Skin of body (tissue), 2 donors: Measurements from ENCODE around the gene TFF1. TPM values are rescaled to one million over a fixed set of nuclear protein-coding genes. Genes with fewer than 3 reads are reported as not detected.

Experiments used
- DNase-seq: peaks from one replicate; lab custom pipeline; 2025; lab: John Stamatoyannopoulos, UW
- total RNA-seq: library from RNA; depleted of rRNA; stranded (reverse); fragments of >200 nt; gene quantifications from one replicate; pipeline ENCODE4 v1.2.3, GENCODE V29; 2014

TFF1 gene
- total RNA-seq, 1 donor from 2014 or later = not detected

DNA sequence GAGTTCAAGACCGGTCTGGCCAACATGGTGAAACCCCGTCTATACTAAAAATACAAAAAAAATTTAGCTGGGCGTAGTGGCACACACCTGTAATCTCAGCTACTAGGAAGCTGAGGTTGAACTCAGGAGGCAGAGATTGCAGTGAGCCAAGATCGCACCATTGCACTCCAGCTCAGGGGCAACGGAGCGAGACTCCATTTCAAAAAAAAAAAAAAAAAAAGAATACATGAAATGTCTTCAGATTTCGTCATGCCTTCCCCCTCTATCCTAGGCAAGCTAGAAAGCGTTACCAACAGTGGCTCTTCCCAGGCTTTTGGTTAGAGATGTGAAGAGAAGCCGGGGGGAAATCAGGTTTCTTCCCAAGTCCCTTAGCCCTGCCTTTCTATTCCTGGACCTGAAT, 3.6 kb downstream of the TFF1 start:
- DNase-seq = no peak

DNA sequence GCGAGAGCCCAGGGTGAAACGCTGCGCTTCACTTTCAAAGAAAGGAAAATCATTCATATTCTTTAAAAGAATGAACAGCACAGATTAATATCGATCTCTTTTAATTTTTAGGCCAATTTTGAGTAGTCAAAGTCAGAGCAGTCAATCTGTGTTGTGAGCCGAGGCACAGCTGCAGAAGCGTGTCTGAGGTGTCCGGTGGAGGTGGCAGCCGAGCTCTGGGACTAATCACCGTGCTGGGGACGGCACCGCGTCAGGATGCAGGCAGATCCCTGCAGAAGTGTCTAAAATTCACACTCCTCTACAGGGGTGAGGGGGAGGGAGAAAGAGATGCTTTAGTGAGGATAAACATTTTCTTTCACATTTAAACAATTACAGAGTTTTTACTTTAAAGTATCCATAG, 4.1 kb downstream of the TFF1 start:
- DNase-seq = no peak

DNA sequence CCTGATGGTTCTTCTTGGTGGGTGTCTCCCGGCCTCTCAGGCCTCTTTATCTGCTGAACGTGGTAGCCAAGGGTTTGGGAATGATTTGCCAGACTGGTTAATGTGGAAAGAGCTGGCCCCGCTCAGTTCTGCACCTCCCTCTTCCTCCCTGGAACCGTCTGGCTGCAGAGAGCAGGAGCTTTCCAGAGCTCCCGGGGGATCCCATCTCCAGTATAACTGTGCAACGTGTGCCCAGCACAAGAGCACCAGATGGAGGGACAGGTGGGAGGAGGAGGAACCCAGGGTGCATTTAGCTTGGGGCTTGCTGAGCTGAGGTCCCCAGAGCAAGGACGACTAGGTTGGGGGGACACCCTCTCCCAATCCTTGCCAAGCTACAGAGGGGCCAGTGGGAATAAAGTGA, 5.0 kb downstream of the TFF1 start:
- DNase-seq = no peak

DNA sequence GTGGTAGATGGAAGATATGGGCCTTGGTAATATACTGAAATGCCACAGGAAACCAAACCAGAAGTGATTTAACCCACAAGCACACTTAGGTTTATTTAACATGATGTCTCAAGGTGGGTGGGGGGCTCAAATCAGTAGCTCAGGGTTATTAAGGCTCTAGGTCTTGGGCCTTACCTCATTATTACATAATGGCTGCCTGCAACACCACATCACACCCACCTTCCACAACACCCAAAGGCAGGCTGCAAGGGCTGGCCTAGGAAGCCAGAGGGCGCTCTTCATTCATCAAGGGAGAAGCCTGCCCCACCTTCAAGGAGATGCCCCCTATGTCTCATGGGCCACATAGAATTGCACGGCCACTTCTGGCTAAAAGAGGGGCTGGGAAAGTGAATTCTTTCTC, 6.0 kb downstream of the TFF1 start:
- no peak for DNase-seq

DNA sequence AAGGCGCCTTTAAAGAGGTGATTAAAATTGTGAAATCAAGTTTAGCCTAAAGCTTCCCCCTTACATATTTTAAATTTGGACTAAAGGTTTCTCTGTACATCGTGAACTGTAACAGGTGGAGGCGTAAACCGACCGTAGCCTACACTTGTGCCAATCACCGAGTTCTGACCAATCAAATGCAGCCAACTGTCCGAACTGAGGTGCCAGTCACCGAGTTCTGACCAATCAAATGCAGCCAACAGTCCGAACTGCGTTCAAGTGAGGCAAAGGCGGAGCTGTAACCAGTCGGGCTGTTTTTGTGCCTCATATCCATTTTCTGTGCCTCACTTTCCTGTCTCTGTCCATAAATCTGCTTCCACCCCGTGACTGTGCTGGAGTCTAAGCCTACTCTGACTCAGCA, 7.4 kb downstream of the TFF1 start:
- no peak for DNase-seq

DNA sequence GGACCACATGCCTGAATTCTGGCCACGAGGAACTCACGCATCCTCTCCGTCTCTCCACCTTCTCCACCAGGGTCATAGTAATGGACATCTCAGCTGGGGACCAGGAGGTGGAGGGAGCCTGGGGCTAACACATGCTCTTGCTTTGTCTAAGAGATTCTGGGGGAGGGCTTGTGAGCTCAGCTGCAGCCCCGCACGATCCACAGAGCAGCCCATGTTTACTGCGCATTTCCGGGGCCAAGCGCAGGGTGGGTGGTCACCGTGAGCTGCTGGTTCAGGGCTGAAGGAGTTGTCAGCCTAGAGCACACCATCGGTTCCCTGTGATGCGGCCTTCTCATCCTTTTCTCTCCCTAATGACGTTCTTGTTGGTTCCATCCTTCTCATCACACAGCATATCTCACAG, 8.1 kb downstream of the TFF1 start:
- DNase-seq = no peak

DNA sequence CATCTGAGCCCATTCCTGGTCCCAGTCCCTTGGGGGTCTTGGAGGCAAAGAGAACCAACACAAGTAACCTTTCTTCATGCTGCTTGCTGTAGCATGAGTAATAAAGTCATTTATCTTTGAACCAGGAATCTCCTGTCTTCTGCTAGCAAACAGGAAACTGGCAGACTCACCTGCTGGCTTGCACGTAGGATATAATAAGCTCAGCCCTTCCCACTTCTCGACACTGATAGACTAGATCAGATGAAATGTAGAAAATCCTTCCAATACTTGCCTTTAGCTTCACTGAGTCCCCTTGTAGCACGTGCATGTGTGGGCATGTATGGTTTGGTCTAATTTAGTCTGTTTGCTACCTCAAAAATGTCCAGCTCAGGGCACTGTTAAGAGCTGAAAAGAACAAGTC, 9.0 kb downstream of the TFF1 start:
- no peak for DNase-seq

DNA sequence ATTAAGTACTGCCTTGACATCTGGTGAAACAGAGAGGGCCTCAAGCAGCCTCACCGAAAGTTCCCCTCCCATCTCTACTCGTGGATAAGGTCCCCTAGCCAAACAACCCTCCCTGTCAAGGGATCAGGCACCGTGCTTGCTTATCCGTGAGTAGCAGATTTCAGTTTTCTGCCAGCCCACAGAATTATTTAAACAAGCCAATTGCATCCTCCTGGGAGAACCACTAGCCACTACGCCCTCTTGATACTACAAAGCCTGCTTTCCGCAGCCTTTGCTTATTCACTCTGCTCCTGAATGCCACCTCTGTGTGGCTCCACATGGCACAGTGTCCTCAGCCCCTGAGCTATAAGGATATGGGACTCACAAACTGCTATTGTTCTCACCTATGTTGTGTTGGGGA, 9.7 kb downstream of the TFF1 start:
- no peak for DNase-seq

DNA sequence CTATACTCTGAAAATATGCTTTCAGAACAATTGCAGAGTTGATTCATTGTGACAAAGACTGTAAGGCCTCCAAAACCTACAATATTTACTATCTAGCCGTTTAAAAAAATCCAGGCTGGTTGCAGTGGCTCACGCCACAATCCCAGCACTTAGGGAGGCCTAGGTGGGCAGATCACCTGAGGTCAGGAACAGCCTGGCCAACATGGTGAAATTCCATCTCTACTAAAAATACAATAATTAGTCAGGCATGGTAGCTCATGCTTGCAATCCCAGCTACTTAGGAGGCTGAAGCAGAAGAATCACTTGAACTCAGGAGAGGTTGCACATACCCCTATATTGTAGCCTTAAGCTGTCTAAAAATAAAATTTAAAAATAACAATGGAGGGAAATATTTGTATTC, 10.3 kb downstream of the TFF1 start:
- no peak for DNase-seq

DNA sequence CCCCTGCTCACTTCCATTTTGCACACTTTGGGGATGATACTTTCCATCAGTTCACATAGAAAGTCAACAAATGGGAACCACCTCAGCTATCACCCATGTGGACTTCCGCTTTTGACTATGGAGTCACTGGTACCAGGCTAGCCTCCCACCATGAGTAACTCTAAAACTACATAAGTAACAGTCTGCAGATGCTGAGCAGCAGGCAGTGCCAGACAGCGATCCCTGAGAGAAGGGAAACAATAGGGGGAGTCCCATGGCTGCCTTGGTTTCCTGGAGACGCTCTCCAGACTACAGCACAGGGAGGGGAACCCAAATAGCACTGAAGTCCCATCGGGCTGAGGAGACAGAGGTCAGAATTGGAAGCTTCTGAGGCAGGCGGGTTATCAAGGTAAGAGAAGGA, 12.7 kb downstream of the TFF1 start:
- DNase-seq = no peak

DNA sequence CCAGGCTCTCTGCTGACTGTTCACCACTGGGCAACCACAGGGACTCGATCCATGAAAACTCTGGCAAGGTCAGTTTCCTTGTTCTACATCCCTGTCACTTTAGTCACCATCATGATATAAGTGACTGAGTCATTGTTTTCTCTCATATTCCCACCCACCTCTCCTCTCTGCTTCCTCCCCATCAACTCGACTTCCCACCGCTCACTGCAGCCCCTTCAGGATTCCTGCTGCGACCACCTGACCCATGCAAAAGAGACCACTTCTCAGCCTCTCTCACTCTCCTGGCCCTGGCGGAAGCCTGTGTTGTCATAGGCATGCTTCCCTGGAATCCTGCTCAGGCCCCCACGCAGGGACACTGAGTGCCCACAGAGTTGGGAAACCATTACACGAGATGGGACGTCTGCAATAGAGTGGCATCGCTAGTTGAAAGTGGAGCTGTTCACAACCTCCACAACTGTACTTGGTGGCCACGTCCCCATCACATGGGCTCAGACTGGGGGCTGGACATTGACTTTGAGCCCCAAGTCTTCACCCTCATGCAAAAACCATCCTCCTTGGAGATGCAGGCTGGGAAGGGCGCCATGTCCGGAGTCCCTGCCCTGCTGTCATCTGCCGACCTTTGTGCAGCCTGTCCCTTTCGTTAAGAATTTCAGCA, 13.8 kb downstream of the TFF1 start:
- DNase-seq = no peak

DNA sequence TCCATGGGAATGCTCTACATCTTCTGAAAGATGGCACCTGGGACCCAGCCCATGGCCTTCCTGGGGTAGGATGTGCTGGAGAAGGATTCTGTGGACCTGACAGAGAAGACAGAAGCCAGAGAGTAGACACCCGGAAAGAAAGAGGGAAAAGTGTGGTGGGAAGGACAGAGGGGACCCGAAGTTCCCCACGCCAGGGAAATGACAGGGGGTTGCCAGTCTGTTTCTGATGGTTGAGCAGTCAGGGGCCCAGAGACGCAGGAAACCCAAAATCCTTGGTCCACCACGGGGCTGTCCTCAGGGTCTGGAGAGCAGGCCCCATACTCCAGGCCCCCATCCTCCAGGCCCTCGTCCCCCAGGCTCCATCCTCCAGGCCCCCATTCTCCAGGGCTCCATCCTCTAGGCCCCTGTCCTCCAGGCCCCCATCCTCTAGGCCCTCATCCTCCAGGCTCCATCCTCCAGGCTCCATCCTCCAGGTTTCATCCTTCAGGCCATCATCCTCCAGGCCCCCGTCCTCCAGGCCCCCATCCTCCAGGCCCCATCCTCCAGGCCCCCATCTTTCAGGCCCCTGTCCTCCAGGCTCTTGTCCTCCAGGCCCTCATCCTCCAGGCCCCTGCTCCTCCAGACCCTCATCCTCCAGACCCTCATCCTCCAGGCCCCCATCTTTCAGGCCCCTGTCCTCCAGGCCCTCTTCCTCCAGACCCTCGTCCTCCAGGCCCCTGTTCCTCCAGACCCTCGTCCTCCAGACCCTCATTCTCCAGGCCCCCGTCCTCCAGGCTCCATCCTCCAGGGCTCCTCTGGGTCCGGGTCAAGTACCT, 14.5 kb downstream of the TFF1 start:
- no peak for DNase-seq

DNA sequence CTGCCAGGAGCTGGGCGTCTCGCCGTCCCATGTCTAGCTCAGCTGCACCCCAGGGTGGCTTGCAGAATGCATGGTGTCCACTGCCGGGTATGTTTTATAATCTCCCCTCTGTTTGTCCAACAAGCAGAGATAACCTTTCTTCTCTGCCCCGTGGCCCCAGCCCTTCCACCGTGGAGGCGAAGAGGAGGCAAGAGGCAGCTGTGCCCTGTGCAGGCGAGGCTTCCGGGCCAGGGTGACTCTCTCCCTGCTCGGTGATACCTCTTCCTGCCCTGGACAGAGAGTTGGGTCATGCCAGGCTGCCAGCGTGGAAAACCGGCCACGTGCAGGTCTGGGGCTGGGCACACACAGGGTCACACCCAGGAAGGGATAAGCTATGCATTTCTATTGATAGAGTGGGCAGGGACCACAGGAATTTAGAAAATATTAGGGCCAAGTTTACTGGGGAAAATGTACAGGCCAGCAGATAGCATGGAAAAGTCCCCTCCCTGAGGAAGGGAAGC, 15.4 kb downstream of the TFF1 start, which contains the start of gene TFF2:
Gene TFF2, minus strand, starts transcription at position 68 of the 500 bp plus-strand sequence. Its CDS starts 37 bp downstream, at position 31.
- DNase-seq = no peak

DNA sequence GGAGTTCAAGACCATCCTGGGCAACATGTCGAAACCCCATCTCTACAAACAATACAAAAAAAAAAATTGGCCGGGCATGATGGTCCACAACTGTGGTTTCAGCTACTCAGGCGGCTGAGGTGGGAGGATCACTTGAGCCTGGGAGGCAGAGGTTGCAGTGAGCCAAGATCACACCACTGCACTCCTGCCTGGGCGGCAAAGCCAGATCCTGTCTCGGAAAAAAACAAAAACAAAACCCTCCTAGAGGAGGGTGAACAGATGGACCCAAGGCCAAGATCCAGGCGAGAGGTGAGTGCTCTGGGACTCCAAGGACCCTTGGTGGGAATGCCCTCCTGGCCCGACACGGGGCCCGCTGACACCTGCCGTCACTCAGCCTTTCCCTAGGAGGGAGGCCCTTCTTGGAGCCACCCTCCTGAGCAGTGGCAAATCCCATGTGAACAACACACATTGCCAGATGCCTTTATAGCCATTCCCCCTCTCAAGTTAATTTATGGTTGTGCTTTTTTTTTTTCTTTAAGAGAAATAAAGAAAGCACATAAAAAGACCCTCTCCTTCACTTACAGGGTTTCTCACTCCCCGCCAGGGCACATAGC, 15.9 kb downstream of the TFF1 start:
- no peak for DNase-seq

DNA sequence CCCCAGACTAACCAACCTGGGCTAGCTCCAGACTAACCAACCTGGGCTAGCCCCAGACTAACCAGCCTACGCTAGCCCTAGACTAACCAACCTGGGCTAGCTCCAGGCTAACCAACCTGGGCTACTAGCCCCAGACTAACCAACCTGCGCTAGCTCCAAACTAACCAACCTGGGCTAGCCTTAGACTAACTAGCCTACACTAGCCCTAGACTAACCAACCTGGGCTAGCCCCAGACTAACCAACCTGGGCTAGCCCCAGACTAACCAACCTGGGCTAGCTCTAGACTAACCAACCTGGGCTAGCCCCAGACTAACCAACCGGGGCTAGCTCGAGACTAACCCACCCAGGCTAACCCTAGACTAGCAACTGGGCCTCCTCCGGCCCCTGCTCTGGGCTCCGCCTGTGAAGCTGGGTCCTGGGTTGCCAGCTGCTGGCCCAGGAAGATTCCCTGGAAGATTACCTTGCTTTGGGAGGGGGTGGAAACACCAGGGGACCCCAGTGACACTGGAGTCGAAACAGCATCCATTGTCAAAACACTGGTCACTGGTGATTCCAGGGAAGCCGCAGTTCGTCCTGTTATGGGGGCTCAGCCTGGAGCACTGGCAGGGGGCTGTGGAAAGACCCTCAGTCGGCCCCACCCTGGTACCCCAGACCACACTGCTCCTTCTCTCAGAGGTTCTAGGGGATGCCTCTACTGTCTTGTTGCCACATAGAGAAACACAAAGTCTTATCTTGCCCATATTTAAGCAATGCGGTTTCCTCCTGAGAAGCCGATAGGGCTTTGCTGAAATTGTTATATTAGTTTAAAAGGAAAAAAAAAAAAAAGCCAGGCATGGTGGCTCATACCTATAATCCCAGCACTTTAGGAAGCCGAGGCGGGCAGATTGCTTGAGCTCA, 16.7 kb downstream of the TFF1 start:
- no peak for DNase-seq

DNA sequence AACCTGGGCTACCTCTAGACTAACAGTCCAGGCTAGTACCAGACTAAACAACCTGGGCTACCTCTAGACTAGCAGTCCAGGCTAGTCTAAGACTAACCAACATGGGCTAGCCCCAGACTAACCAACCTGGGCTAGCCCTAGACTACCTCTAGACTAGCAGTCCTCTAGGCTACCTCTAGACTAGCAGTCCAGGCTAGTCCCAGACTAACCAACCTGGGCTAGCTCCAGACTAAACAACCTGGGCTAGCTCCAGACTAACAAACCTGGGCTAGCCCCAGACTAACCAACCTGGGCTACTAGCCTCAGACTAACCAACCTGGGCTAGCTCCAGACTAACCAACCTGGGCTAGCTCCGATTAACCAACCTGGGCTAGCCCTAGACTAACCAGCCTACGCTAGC, 17.6 kb downstream of the TFF1 start:
- no peak for DNase-seq

DNA sequence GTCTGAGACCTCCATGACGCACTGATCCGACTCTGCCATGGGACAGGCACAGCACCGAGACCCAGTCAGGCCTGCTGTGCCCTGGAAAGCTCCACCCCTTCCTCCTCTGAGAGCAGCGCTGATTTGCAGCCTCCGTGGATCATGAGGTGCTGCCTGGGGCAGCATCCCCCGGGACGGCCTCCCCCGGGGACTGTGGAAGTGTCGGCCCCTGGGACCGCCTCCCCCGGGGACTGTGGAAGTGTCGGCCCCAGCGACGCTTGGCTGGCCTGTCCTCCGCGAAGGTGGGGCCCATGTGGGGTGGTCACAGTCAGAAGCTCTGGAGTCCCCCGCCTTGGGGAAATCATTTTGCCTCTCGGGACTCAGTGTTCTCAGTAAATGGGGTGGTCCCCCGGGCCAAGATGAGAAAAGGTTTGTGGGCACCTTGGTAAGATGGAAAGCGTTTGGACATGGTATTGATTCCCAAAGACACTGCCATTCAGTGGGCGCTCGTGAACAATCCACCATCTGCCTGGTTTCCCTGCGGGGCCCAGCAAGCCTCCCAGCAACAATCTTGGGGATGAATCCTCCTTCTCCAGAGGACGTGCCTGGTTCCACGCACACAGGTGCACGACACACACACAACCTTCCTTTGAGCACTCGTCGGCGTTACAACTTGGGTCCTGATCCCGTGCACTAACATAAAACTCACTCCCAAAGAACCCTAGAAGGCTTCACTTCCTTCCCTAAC, 18.6 kb downstream of the TFF1 start:
- no peak for DNase-seq

DNA sequence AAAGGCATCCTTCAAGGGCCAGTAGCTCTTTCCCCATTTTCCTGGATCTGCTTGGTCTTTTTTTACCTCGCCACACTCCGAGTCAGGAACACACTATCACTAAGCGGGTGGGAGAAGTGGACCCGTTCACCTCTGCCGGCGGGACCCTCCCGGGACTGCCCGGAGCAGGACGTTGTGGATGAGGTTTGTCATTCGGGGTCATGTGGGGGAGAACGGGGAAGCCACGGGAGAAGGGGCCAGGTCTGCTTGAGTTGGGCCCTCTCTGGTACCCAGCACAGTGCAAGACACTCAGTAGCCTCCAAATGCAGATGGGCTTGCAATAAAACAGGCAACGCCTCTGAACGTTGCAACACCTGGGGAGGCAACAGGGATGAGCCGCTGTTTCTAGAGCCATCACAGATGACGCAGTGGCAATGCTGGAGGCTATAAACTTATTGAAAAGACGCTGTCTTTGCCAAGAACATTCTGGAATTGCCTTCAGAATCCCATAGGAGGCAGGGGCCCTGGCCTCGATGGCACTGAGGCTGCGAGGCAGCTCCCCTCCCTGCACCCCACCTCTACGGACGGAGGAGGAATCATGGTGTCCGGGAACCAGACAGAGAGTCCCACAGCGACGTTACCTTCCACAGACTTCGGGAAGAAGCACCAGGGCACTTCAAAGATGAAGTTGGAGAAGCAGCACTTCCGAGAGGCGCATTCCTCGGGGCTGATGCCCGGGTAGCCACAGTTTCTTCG, 19.3 kb downstream of the TFF1 start:
- no peak for DNase-seq

DNA sequence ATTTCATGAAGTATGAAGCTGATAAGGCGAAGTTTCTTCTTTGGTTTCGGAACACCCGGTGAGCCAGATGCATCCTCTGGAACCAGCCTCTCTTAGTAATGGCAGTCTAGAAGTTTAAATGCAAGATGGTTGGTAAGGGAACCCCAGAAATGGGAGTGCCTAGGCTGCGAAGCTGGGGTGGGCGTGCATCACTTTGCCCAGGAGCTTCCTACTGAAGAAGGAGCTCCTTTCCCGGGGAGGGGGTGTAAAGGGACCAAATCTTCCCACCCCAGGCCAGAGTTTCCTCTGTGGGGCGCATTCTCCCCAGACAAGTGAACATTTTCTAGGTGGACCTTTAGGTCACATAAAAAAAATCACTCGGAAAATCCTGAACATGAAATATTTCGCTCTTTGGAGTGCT, 19.9 kb downstream of the TFF1 start:
- DNase-seq = no peak

DNA sequence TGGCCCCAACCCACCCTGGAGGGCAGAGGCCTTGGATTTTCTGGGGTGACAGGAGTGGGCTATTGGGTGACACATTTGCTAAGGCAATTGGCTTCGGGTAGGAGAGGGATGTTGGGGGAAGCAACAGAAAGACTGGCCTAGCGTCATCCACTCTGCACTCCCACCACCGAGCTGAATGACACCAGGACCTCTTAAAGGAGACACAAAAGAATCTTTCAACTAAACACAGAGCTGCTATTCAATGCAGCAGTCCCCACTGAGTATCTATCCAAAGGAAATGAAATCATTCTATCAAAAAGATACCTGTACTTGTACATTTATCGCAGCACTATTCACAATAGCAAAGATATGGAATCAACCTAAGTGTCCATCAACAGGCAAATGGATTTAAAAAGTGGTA, 21.7 kb downstream of the TFF1 start:
- DNase-seq = no peak
